ENCODE results near the gene LCN12.

DNA sequence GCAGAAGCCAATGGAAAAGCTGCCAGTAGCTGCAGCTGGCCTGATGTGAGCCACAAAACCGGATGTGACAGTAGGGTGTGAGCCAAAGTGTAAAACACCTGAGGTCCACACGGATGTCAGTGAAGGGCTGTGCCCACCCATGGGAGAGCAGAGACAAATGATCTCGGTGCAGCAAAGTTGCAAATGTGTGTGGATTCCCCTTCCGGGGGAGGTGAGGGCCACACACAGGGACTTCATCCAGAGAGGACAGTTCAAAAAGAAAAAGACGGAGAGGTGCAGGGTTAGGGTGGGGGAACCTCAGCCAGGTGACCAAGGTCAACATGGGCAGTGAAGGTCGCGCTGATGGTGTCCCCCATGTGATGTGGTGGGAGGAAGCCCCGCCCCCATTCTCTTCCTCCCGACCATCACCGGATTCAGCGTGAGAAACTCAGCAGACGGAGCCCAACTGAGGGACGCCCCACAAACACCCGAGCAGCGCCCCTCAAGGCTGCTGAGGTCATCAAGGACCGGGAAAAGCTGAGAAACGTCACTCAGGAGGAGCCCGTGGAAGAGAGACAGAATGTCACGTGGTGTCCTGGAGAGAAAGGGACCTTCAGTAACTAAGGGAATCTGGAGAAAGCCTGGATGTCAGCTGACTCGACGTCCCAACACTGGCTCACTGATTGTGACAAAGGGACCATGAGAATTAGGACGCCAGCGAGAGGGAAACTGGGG lies 13.9 kb downstream of the LCN12 start:
- TF ChIP-seq, protein P1, sequence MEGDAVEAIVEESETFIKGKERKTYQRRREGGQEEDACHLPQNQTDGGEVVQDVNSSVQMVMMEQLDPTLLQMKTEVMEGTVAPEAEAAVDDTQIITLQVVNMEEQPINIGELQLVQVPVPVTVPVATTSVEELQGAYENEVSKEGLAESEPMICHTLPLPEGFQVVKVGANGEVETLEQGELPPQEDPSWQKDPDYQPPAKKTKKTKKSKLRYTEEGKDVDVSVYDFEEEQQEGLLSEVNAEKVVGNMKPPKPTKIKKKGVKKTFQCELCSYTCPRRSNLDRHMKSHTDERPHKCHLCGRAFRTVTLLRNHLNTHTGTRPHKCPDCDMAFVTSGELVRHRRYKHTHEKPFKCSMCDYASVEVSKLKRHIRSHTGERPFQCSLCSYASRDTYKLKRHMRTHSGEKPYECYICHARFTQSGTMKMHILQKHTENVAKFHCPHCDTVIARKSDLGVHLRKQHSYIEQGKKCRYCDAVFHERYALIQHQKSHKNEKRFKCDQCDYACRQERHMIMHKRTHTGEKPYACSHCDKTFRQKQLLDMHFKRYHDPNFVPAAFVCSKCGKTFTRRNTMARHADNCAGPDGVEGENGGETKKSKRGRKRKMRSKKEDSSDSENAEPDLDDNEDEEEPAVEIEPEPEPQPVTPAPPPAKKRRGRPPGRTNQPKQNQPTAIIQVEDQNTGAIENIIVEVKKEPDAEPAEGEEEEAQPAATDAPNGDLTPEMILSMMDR (IDR thresholded peaks at IDR 0.05): no peak
- no peak for TF ChIP-seq POLR2A (IDR thresholded peaks at IDR 0.05)
